GM21576 (cell line): ENCODE results near the gene LRRC4.

ENCODE experiments used
- ATAC-seq: cut with Tn5 transposase; IDR thresholded peaks from one replicate; pipeline ENCODE4 v1.9.1; 2021; ENCODE audit warnings: mild to moderate bottlenecking, moderate library complexity; ENCODE audit not compliant: unreplicated experiment

LRRC4 gene

DNA sequence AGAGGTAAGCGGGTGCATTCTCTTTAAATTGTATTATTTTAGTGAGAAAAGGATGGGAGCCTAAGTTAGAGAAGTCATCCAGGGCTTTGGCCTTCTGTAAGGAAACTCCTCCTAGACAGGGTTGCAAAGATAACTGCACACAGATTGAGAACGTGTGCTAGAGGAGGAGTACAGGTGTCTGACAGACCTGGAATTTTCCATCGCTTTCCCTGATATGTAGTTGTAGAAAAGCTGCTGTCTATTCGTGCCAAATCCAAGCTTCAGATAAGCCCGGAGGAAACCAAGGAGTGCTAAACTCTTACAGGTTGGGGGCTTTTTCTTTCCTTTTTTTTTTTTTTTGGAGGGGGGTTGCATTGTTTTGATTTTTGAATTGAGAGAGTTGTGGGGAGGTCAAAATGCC is 23.1 kb downstream of the LRRC4 start:
- no peak for ATAC-seq

DNA sequence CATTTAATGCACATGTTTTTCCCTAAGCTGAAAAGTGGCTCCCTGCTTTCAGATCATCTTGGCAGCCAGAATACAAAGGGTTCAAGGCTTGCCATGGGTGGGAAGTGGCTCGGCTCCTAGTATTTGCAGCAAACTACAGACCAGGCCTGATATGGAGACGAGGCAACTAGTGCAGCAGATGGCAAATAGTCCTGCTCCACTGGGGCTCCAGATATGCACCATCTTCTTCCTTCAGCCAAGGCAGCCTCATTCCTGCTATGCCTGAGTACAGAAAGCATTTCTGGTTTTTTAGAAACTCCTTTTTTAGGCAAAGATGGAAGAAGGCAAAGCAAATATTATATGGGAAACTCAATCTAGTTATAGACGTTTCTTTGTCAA is 23.9 kb downstream of the LRRC4 start:
- no peak for ATAC-seq

DNA sequence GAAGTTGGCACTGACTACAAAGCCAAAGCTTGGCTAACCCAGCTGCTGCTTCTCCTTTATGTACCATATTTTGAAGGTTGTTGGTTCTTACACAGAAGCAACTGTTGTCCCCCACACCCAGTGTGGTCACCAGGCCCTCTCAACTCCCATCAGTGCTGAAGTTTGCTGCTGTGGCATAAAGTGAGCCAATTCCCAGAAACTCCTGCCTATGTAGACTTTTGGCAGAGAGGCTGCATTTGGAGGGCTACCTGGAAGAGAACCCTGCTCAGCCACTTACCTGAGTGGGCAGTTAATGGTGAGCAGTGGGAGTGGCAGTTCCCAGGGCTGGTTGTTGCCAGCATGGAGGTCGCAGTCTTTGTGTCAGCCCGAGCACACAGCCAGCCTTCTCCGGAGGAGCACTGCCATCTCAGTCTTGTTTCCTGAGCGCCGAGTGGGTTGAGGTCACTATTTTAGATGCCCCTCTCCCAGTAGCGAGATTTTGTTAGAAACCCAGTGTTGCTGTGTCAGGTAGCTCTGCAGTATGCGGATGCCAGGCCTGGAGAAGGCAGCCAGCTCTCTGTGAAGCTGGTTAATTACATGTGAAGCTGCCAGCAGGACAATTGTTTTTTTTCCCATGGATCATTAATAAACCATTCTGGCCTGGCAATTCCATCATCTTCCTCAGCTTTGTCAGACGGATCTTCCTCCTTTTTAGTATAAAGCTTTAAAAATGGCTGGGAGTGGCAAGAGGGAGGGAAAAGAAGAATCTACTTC is 24.5 kb downstream of the LRRC4 start:
- ATAC-seq: no peak

DNA sequence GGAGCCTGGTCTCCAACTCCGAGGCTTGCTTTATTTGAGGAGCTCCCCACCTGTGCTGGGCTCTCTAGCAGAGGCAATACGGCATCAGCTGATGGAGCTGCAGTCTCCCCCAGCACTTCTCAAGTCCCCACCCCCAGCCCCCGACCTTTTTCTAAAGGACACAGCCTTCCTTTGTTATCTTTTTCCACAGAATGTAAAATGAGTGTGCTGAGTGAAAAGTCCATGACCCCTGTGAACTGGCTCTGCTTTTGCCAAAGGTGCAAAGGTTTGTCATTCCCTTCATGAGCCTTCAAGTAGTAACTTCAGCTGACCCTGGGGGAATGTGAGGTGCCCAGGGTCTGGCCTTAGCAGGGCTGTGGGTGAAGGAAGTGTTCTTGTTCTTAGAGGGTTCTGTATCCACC is 25.5 kb downstream of the LRRC4 start:
- ATAC-seq: no peak

DNA sequence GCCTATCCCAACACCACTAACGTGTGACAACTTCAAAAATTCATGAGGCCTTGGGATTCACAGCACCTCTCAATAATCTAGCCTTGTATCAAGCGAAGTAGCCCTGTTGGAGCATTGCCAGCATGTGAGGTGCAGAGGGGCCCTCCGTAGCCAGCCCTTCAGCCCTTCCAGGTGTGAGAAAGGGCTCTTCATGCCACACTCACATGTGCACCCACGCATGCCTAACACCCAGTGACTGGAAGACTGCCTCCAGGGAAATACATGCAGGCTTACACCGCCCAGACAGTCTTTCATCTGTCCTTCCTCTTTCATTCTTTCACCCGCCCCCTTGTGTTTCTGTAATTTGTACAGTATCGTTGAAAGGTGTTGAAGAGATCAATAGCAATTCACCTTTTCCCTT is 26.1 kb downstream of the LRRC4 start:
- ATAC-seq: no peak

DNA sequence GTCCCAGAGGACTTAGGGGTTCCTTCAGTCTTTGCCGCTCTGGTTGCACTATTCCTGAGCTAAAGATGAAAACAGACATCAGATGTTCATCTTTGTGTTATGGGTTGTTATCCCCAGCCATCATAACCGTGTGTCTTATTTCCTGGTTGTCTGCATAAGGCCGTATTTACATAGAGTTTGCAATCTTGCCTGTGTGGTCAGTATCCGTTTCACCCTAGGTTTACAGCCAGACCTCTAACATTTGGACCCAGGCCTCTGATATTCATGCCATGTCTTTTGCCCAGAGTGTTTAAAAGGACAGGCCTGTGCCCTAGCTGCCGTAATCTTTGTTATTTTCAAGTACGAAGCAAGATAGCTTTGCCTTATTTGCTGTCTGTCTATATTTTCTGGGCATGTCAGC is 26.6 kb downstream of the LRRC4 start:
- ATAC-seq: no peak

DNA sequence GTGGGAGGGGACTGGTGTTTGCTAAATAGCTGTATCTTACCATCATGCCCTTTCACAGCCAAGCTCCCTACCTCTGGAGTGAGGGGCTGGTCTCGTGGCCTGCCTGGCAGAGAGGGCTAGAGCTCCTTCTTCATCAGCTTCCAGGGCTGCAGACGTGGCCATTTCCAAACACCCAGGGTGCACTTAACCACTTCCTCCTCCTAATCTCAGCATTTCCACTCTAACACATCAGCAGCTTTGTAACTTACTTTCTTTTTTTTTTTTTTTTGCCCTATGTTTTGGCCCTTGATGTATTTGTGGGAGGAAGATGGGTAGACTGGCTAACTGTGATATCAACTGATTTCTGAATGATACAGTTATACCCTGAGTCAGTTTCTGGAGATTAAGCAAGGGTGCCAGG is 27.4 kb downstream of the LRRC4 start:
- no peak for ATAC-seq

DNA sequence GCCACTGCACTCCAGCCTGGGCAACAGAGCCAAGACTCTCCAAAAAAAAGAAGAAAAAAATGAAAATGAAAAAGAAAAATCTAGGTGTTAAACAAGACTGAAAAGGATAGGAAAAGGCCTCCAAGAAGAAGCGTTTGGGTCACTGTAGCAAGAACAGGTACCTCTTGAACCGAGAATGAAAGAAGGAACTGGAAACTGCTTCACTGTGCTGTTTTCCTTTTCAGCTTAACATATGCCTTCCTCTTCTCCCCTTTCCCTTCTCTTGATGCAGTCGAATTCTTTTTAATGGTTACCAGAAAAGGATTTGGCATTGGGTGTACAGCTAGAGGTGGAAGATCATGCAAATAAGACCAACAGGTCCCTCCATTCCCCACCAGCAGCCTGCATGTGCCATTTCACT is 28.1 kb downstream of the LRRC4 start:
- ATAC-seq: peak; percentile 61

DNA sequence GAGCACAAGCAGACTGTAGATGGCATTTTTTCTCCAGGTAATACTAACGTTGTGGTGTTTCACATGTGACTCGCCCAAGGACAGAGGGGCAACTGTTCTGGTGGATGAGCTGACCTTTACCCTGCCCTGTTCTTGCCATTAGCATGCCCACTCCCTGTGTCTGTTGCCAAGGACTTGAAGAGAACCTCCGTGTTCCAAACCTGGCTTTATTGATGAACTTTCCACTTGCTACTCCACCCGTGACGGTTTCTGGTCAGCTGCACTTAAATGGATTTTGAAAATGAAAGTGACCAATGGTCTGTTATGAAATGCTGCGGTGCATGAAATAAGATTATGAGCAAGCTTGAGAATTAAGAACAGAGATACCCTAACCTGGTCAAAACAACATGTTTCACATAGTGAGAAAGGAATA is 30.4 kb downstream of the LRRC4 start:
- ATAC-seq: peak; percentile 61

DNA sequence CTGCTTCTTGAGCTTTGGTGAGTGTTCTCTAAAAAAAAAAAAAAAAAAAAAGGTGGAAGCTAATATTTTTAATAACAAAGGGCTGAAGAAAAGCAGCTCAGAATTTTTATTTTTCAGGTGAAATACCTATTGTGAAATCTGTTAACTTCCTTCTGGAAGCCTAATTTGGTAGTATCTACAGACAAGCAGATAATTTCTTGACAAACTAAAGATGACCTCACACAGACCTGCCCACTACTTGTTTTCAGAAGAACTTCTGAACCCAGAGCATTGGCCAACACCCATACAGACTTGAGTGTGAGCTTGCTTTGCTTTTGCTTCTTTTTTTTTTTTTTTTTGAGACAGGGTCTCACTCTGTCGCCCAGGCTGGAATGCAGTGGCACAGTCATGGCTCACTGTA is 31.2 kb downstream of the LRRC4 start:
- no peak for ATAC-seq

DNA sequence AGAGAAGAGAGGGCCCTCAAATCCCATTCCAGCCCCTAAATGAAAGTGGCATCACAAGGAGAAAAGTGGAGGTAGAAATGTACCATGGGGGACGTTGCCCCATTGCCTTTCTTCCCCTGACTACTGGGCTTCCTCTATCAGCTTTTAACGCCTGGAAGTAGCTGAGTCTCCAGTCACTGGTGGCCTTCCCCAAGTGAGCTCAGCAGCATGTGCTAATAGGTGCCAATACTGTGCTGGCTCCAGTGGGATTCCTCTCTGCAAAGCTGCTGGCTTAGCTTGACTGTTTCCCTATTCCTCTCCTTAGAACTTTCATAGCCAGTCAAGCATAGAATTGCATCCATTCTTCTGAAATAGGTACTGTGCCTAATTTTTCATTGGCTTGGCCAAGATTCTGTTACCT is 32.6 kb downstream of the LRRC4 start:
- no peak for ATAC-seq

DNA sequence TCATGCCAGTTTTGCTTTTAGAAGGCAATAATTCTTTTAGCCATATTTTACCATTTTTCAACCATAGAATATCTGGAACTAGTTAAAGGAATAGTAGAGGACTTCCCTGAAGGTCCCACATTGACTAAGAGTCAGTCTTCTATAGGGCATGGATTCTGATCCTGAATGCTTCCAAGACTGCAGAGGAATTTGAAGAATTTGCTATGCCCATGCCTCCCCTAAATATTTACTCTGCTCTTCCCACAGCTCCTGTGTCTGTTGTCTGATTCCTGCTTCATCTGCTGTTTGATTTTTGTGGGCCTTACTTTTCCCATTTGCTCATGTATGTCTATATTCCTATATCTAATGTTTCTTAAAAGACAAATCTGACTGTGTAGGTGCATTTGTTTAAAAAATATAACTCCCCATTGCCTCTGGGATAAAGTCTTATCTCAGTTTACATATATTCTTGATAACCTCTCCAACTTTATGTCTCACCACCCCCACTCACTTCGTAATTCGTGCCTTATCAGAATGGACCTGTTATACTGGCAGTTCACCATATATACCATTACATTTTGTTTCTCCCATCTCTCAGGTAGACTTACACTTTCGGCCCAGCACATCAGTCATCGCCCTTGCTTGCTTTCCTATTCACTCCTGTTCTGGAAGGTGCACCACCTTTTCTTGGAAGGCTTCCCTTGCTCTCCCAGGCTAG is 33.9 kb downstream of the LRRC4 start:
- no peak for ATAC-seq

DNA sequence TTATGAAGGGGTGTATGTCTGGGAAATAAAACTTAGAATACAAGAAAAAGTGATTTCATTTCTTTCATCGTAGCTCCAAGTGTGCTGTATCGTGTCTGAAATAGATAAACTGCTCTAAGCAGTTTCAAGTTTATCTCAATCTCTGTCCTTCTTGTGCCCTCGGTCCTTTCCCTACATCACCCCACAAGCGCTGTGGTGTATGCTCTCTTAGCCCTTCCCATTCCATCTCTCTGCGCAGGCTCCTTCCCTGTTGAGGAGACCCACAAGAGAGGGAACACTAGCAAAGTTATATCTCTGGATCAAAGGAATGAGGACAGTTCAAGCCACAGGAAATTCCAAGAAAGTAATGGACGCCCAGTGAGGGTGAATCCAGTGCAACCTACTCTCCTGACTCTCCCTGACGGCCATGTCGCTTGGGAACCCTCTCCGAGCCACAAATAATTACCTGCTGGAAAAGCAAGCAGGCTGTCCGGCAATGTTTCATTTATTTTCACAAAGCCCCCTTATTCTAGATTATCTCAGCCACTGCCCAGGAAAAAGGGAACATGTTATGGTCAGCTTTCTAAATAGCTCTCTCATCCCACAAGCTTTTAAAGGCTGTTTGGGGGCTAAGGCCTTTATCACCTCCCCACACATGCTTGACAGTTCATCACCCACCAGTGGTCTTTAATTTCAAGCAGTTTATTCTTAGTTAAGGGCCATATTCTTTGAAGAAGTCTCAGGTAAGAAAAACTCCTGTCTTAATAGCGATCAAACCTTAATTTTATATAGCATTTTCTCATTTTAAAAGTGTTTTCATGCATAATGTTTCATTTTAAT is 34.8 kb downstream of the LRRC4 start:
- ATAC-seq: no peak

DNA sequence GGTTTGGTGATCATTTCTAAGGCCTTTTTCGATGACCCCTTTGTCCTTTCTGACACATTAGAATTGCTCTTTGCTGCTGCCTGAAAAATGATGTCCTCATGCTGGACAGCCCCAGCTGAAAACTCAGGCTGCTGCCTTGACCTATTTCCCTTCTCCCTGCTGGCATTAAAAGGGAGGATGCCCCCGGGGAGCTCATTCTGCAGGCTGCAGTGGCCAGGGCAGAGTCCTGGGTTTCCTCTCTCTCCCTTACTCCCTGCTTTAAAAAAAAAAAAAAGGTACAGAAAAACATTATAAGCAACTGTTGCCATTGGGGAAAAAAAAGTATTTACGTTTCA is 35.4 kb downstream of the LRRC4 start:
- no peak for ATAC-seq

DNA sequence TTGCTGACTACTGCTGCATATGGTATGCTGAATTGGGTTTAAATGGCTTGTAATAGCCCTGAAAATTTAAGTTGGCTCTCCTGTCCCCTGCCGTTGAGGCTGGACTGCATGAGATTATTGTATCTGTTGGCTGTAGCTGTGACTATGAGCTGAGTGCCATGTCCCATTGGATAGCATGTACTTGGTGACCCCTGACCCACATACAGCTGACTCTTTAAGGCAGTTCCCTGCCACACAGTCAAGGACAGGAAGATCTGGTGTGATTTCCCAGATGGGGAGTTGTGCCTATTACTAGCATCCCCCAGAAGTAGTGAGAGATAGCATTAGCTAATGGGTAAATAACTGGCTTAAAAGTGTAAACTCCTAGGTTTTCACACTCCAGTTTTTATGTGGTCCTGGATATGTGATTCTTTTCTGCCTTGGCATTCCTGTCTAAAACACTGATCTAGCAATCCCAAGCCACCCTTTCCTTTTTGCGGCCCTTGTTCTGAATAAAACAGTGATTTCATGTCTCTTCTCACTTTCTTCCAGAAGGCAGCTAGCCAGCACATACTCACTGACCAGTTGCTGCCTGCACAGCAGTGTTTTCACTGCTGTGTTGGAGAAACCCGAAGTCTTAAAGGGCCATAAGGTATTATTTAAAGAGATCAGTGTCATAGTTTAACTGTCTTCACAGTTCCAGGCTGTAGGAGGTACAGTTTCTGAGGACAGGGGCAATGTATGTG is 35.9 kb downstream of the LRRC4 start:
- ATAC-seq: no peak

DNA sequence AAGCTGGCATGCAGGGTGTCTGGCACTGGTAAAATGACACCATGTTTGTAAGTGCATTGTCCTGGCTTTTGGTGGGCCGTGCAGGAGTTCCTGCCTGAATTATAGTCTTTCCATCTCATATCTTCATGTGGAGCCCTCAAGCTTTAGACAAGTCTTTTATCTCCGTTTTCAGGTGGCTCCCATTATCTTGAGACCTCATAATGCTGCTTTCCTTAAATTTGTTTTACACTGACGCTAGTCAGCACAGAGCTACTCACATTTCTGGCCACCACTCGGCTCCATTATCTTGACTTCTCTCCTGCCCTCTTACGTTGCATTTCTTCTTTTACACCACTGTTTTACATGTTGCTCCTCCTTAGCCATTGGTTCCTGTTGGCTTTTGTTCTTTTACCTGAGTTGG is 37.2 kb downstream of the LRRC4 start:
- no peak for ATAC-seq

DNA sequence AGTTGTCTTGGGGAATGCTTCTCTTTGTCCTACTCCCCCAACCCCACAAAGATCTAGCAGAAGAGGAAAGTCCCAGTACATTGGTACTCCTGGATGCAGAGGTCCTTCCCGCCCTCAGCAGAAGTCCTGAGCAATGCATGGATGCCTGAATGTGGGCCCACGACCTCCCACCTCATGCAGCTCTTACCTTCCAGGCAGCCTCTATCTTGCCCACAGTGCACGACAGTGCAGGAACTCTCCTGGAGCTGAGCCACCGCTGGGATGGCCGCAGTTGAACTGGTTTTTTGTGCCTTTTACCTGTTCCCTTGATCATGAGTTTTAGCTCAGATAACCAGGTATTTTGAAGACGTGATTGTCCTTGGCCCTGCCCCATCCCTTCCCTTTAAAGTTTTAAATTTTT is 37.9 kb downstream of the LRRC4 start:
- no peak for ATAC-seq

DNA sequence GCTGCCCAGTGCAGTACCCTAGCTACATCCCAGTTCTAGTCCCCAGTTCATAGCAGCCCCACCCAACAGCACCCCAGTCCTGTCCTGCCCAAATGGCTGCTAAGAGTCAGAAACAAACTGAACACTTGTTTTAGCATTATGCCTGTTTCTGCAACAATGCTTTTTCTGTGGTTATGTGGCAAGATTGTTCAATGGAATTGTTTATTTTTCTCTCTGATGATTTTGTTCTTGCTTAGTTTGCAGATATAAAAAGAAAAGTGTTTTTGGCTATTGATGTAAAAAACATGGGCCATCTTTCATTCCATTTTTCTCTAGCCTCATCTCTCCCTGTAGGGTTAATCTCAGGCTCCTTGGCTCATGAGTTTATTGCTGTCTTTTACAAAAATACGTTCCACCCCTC is 42.5 kb downstream of the LRRC4 start:
- ATAC-seq: no peak

DNA sequence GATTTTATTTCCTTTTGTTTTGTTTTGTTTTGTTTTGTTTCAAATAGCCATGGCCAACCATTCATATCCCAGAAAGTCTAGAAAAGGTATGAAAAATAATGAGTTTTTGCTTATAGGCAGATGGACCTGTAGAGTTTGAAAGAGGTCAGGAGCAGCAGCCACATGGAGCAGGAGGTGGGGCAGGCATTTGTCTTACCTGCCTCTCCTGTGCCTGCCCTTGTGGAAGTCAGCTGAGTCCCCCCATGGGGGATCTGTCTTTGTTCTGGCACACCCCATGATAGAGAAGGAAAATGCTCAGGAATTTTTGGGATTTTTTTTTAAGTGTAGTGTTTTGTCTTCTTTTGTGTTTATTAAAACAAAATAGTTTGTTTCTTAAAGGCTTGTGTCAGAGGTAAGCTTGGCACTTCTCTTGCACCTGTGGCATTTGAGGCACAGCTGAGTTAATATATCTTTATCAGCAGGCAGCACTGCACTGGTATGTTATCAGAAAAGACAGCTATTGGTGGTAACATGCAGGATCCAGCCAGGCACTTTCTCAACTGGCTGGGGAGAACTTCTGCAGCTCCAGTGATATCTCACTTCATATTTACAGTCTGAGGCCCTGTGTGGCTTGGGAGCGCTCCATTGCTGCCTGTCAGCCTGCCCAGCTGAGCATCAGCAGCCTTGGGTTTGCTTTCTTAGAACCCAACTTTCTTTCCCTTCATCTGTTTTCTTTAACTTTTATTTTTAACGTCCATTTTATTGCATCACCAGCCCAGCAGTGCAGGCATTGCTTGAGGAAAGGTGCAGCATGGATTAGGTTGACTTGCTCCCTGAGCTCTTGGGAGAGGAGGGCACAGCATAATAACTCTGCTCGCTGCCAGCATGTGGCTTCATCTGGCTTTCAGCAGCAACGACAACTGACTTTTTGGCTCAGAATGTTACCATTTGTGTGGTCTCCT is 44.4 kb downstream of the LRRC4 start:
- no peak for ATAC-seq

DNA sequence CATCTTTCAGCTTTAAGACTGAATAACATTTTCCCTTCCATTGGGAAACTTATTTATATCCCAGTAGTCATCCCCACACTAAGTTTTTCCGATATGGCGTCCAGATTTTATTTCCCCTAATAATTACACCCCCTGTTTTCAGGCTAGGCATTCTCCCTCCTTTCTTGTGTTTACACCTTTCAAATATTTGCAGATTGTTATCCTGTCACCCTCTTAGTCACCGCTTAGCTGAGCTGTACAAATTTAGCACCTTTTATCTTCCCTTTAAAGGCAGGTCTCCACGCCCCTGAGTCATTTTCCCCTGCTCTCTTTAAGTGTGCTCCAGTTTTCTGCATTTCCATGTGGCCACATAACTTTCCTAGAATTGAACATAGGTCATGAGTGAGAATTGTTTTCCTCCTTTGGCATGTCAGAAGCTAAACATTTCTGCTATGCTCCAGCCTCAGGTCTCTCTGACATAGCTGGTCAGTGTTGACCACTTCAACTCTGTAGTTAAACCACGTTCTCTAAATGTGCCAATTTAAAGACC is 47.4 kb downstream of the LRRC4 start:
- no peak for ATAC-seq
